ENCODE data around the gene COL10A1.

Gene COL10A1

DNA sequence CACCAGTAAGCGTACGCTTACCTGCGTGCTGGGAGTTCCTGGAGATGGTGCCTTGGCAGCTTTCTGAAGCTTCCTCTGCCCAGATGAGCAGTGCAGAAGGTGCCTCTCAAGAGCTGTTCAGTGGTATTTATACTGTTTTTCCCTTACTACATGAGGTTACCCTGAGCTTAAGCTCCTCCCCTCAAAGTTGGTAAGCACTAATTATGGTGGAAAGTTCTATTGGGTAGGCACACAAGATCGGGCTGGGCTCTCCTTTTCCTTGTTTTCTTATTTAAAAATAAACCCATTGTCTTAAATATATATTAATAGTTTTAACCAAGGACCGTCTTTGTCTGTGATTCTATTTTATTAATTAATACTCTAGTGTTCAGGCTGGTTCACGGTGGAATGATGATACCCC, at the start of gene COL10A1:
TSS of gene COL10A1 (minus strand) at position 101 of the 400 bp plus-strand sequence. CDS start 640 bp downstream, outside the sequence.
- DNase-seq (ENCODE audit: low spot score), result no peak

DNA sequence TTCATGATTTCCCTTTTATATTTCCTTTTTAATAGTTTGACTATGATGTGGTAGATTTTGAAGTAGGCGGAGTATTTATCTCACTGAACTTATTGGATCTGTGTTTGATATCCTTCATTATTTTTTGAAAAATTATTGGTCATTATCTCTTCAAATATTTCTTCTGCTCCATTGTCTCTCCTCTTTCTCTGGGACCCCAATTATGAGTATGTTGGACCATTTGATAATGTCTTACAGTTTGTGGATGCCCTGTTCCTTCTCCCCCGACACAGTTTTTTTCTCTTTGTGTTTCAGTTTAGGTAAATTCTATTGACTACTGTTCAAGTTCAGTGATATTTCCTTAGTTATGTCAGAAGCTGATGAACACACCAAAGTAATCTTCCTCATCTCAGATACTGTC, 49.4 kb upstream of the COL10A1 start:
- no peak for DNase-seq (ENCODE audit: low spot score)

DNA sequence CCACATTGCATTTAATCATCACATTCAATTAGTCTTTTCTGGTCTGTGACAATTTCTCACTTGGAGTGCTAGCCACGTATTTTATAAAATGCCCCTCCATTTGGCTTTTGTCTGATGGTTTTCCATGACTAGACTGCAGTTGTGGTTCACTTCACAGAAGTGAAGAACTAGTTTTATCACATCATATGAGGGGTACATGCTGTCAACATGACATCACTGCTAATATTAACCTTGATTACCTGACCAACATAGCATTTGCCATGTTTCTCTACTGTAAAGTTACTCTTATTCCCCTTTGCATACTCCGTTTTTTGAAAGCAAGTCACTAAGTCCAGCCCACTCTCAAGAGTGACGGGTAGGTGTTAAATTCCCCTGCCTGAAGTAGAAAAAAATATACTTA, 48.0 kb upstream of the COL10A1 start:
- no peak for DNase-seq (ENCODE audit: low spot score)

DNA sequence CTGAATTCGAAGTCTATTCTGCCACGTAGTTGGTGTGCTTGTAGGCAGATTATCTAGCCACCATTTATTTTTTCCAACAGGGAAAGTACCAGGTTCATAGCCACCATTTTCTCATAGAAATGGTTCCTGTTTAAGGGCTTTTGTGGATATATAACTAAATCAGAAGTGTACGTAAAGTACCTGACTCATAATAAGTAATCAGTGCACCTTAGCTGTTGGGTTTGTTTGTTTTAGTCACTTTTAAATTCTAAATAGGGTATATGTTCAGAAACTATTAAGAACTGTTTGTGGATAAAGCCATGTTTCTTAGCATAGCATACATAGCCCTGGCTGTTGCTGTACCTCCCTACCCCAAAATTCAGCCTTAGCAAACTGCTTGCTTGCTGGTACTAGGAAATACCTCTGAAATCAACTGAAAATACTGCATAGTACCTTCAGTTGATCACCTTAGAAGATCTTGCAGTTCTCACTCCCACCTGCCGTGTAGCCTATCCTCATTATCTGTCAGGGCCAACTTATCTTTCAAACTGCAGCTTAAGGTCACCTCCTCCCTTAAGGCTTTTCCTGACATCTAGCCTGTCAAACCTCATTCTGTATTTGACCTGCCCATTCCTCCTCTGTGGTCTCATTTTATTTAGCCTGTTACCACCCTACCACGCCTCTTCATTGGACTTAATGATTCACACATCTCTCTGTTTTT, 44.6 kb upstream of the COL10A1 start:
- DNase-seq (ENCODE audit: low spot score), result no peak

DNA sequence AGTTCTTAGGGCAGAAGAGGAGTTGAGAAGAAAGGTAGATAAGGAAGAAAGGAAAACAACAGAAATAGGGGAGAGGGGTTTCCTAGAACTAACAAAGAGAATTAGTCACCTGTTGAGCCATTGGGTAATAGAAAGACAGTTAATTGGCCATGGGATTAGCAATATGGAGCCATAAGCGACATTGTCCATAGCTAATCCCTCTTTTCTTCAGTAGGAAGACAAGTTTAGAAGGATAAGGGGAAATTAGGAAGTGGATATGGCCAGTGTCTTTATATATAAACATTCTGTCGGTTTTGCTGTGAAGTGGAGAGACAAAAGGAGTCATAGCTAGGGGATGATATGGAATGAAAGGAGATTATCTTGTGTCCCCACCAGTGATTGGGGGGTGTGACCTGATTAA, 43.9 kb upstream of the COL10A1 start:
- no peak for DNase-seq (ENCODE audit: low spot score)

DNA sequence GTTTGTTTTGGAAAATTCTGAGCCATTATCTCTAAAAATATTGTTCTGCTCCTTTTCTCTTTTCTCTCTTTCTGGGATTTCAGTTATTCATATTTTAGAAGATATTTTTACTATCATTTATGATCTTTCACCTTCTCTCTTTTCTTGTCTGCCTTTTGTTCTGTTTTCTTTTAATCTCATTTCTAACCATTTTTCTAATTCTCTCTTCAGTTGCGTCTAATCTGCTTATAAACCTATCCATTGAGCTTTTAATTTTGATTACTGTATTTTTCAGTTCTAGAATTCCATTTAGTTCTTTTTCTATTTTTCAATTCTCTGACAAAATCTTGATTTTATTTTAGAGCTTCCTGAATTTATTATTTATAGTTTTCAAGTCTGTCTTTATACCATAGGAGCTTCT, 42.2 kb upstream of the COL10A1 start:
- no peak for DNase-seq (ENCODE audit: low spot score)

DNA sequence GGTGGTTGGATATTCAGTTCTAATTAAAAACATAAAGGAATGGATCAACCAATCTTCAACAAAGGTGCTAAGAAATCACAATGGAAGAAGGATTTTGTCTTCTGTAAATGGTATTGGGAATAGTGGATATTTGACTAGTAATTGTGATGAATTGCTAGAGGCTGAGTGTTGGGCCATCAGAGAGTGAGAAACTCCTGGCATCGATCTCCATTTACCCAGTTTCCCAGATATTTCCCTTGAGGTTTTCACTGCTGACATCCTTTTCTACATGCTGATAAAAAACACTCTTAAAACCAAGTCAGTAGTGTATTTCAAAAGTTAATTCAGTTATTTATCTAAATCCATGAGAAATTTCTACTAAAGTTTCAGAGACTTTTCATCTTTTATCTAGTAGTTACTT, 40.4 kb upstream of the COL10A1 start:
- no peak for DNase-seq (ENCODE audit: low spot score)

DNA sequence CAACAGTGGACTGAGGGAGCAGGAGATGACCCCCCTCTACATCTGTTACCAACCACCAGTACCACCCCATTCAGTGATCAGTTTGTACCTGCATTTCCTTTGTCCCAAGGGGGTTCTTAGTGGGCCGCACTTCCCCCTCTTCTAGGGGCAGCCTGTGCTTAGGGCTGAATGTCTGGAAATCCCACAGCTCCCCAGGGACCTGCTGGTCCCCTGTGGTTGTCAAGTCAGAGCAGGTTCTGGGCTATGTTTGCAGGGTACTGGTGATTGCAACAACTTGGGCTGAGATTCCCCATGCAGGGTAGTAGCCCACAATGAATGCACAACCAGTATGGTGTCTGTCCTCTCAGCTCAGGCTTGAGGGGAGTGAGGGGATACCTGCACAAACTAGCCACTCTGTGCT, 39.7 kb upstream of the COL10A1 start:
- no peak for DNase-seq (ENCODE audit: low spot score)

DNA sequence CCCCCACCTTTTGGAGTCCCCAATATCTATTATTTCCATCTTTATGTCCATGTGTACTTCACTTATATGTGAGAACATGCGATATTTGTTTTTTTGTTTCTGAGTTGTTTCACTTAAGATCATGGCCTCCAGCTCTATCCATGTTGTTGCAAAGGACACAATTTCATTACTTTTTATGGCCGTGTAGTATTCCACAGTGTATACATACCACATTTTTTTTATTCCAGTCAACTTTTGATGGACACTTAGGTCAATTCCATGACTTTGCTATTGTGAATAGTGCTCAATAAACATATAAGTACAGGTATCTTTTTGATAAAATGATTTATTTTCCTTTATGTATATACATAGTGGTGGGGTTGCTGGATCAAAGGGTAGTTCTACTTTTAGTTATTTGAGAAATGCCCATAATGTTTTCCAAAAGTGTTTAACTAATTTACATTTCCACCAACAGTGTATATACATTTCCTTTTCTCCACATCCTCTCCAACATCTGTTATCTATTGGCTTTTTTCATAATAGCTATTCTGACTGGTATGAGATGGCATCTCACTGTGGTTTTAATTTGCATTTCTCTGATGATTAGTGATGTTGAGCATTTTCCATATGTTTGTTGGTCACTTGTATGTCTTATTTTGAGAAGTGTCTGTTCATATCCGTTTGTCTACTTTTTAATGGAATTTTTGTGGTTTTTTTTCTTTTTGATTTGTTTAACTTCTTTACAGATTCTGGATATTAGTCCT, 34.0 kb upstream of the COL10A1 start:
- DNase-seq (ENCODE audit: low spot score), result no peak

DNA sequence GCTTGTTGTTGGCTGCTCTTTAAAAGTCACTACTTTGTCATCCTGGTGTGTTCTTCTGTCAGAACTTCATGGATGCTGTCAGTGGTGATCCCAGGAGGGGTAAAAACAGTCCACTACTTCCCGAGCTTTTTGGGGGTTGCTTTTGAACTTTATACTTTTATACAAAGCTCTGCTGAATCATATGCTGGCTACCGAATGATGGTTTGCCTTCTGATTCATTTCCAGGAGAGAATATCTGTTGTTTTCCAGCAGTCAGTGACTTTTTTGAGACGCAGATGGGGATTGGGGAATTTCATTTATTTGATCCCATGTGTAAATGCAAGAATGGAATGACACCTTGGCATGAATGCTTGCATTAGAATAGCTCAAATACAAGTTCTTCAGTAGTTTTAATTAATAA, 32.7 kb upstream of the COL10A1 start:
- no peak for DNase-seq (ENCODE audit: low spot score)

DNA sequence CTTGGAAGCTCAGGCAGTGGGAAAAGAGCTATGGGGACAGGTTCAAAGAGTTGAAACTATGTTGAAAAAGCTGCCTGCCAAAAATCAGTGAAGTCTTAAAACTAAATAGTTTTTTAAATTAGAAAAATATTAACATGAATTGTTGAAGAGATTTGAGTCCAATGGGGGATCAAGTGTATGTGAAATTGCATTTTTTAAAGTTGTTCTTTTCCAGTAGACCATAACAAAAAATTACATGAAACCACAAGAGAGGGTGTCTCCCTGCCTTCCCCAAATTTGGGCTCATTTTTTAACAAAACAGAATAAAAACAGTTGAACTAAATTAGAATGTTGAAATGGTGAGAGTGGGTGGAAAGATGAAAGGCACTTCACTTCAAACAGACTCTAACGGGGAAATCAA, 31.5 kb upstream of the COL10A1 start:
- no peak for DNase-seq (ENCODE audit: low spot score)

DNA sequence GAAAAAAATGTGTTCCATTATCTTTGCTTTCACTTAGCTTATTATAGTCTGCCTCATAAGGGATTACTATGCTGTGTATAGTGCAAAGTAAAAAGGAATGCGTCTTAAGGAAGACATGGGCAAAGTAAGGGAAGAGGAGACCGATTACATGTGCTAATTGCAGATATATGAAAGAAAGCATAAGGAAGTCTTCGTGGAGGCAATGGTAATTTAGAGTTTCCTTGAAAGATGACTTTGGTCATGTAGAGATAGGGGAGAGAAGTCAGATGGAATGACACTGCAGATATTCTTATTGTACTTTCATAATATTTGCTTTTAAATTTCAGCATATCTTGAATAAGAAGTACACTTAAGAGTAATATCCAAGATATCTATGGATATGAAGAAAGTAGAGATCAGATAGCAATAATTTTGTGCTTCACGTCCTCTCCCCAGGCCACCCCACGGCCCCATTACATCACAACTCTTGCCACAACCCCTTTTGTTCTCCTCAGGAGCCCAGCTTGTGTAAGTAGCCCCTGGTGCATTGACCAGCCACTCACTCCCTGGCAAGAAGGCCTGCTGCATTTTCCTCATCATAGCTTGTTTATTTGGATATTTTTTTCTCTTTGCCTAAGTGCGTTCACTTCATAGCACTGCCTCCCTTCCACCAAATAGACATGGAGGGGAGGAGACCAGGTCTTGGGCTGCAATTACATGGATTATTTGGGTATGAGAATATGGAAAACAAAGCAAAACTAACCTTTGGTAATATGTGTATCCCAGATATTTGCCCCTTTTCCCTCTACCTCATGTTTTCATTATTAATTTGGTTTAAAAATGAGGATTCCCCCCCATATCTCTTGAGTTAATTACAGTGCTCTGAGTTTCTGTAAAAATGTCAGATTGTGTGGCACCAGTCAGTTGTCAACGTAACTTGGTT, 30.7 kb upstream of the COL10A1 start:
- DNase-seq (ENCODE audit: low spot score), result no peak

DNA sequence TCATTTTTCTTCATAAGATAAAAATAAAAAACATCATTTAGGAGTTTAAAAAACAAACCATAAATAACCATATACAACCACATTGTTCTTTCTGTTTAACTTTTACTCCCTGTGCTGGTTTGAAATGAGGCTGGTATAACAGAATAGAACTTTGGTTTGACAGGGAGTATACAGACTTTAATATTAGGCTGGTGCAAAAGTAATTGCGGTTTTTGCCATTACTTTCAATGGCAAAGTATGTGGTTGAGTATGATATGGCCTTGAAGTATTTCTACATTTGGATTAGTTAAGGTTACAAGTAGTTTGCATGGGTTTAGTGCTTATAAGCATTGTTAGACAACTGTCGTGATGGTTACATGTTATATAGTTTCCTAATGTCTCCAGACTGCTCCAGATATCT, 29.0 kb upstream of the COL10A1 start:
- DNase-seq (ENCODE audit: low spot score), result no peak

DNA sequence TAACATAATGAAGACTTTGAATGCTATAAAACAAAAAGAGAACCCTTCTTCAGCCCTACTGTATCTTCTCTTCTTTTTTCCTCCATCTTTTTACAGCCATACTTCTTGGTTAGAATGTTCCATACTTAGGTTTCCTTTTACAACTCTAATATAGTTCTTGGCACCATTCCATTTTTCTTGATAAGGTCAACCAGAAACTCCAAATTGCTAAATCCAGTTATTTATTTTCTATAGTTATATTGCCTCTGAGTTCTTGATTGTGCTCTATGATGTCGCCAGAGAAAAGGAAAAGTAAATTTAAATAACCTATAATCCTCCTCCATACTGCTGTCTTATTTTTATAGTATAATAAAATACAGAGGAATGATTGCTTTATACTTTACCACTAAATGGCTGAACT, 26.7 kb upstream of the COL10A1 start:
- no peak for DNase-seq (ENCODE audit: low spot score)

DNA sequence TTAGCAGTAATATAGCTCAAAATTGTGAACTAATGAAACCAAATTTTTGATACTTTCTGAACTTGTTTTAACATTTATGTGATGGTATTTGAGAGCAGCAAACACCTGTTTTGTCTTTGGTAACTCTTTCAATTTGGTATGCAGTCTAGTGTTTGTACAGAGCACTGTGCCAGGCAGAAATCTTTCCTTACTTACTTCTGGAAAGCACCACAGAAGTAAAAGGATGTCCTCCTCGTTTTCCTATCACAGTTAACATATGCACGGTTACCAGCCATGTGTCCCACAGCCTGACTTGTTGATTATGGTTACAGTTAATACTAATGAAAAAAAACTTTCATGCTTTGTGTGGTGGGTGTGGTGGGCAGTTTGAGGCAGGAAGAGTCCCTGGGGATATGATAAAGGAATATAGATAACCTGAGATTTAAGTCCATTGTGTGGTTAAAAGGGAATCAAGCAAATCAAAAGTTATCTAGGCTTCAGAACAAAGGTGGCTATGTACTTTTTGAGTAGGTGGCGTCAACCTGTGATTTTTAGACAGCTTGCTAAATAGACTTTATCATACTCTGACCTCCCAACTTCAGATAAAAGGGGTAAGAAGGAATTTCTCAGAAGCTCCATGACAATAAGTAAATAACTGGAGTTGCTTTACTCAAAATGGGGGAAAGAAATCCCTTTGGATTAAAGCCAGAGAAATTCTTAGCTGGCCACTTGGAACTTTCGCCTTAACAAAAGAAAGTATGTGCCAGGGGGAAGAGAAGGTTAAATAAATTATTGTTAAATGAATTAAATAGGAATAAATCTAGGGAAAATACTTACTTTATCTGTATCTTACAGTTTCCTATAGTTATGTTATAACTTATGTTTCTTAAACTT, 20.1 kb upstream of the COL10A1 start:
- no peak for DNase-seq (ENCODE audit: low spot score)

DNA sequence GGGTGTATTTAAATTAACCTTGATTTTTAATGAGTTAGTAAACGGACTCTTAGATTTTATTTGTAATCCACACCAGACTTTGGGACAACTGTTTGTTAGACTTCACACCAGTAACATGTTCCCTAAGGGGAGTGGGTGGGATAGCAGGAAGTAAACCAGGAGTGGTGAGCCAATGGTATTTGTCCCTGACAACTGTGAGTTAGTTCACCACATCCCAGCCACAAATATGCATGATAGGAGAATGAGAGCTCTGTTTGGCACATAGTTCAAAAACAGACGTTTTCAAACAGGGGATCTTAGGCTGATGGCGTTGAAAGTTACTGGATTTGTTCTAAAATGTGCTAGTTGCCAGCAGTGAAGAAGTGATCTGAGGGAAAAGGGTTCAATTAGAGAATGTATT, 18.7 kb upstream of the COL10A1 start:
- no peak for DNase-seq (ENCODE audit: low spot score)

DNA sequence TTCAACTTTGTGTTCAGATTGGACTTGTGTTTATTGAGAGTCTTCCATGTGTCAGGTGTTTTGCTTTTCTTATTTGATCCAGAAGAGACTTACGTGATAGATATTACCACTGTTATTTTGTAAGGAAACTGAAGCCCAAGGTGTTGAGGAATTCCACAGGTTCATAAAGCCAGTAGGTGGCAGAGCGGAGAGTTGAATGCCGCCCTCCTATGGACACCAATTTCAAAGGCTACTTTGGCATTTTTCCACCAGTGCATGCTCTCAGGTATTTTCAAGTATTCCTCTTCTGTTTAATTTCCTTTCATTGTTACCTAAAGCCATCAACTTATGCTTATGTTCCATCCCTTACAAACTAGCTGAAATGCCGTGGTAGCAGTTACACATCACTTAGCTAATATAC, 14.0 kb upstream of the COL10A1 start:
- no peak for DNase-seq (ENCODE audit: low spot score)

DNA sequence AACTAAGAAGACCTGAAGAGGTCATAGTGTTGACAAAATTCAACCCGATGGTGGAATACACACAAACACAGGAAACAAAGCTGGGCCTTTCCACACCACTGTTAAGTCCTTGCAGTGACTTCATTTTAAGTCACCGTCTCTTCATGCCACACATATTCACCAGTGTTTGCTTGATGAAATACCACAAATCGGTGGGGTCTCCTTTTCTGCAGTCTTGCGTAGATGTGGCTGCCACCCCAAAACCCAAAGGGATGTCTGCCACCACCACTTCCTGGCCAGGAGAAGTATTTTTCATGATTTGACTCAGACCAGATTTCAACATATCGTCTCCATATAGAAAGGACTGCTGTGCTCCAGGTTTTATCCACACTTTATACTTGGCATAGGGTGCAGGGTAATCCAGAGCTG, 11.0 kb upstream of the COL10A1 start:
- DNase-seq (ENCODE audit: low spot score), result no peak

DNA sequence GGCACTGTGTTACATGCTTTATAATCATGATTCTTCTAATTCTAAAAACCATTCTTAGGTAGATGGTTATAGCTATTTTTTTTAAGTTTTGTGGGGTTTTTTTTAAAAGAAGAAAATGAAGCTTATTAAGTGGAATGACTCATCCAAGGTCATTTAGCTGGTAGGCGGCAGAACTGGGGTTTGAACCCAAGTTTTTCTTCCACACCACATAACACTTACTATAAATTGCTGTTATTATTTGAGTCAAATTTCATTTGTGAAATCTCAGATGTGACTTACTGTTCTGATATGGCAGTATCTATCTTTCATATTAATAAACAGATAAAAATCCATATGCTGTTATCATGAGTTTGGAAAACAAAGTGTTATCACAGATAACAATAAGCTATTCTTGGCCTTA, 10.4 kb upstream of the COL10A1 start:
- DNase-seq (ENCODE audit: low spot score), result no peak

DNA sequence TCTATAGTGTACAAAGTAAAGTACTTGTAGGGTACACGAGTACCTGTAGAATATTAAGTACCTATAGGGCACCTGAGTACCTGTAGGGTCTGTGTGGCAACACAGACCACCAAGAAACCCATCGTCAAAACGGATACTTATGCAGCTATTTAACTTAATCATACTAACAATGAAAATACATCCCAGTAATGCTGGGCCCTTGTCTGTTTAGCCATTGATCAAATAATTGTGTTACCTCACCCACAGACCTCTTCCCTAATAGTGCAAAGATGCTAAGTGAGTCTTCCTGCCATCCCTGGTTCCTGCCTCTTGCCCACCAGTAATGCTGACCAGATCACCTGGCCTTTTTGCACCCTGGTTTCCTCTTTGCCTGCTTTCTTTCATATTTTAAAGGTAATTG, 7.5 kb upstream of the COL10A1 start:
- DNase-seq (ENCODE audit: low spot score), result no peak

DNA sequence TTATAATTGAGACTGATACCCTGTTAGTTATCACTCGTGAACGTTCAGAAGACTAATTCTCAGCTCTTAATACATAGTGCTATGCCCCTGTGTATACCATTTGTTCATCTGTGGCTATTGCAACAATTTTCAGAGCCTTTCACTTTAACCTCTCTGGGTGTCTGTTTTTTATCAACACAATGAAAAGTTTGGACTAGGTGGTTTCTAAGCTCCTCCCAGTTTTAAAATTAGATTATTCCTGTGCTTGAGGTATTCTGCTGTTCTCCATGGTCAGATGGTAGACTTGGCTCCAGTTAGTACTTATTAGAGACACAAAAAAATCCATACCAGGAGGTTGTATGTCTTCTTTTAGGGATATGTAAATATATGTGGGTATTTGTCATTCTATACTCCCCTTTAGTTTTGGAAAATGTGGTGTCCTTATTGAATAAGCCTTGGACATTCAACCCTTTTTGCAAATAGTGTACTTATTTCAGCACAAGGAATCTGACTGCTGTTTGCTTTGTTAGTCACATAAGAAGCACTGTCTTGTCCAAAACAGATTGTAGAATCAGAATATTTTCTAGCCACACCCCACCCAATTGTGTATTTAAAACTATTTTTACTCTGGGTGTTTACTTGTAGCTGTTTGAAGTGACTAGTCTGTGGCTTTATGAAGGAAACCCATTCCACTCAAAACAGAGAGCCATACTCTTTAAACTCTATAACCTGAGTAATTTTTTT, 2.0 kb upstream of the COL10A1 start:
- no peak for DNase-seq (ENCODE audit: low spot score)
